GM12878 (cell line): ENCODE data around the gene R3HDM2.

Source experiments
- E2F4 ChIP-seq: IDR thresholded peaks from 2 replicates; pipeline ENCODE4 v1.6.1; 2012; ENCODE audit warnings: low read depth, low read length, improper control_type of control experiment
- FOXM1 ChIP-seq: IDR thresholded peaks from 2 replicates; pipeline ENCODE4 v1.6.1; 2012; ENCODE audit warnings: low read depth, mild to moderate bottlenecking, inconsistent platforms, low read length, moderate library complexity

DNA sequence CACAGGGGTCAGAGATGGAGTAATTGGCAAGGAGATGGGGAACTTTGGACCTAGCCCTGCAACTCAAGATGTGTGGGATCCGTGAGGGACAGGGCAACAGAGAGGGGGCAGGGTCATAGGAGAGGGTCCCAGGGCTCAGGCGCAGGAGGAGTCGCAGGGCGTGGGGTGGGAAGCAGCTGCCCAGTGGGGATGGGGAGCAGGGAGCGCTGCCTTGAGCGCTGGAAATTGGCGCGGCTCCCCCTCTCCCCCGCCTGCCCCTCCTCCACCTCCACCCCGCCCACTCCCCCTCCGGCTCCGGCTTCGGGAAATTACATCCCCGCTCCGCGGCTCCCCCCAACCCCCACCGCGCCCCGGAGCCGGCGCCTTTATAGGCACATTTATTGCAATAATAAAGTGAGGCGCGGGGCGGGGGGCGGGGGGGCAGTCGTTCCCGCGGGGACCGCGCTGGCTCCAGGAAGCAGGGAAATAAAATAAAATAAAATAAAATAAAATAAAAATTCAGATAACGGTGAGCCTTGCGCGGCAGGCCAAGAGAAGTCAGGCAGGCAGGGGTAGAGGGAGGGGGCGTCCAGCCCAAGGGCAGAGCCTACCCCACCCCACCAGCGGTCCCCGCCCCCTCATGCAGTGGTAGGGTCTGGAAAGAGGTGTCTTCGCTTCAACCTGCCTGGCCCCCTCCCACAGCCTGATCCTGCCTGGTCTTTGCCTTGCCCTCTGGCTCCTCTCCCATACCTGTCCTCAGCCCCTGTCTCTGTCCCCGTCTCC lies 210.7 kb downstream of the R3HDM2 start:
- TF ChIP-seq E2F4 (no peak), FOXM1 (no peak)
